RWPE2 (cell line): ENCODE results near the gene AP3S1.
A peak's percentile ranks its signal among the peaks of the same experiment; 100 is the strongest.

Source experiments
- ATAC-seq: fragments of 200-7000 bp; cut with Tn5 transposase; 3 replicates; pipeline ENCODE4 v1.9.1; 2021; ENCODE audit warnings: low read depth
- DNase-seq: peaks from one replicate; pipeline ENCODE4 v3.0.0-alpha.2; 2020; ENCODE audit warnings: low spot score
- H3K27ac ChIP-seq: fragments of 450-650 bp; 2 replicates; pipeline ENCODE4 v1.5.1; 2017; ENCODE audit warnings: mild to moderate bottlenecking; ENCODE audit not compliant: poor library complexity, severe bottlenecking
- H3K27me3 ChIP-seq: fragments of 250-450 bp; sonication (Bioruptor Pico); 2 replicates; pipeline ENCODE4 v1.5.1; 2021; ENCODE audit warnings: mild to moderate bottlenecking, moderate library complexity; ENCODE audit not compliant: insufficient read depth, poor library complexity, severe bottlenecking
- H3K36me3 ChIP-seq: fragments of 250-450 bp; sonication (Bioruptor Pico); 2 replicates; pipeline ENCODE4 v1.5.1; 2020; ENCODE audit warnings: low read depth, mild to moderate bottlenecking, moderate library complexity
- H3K4me1 ChIP-seq: fragments of 250-450 bp; sonication (Bioruptor Pico); 2 replicates; pipeline ENCODE4 v1.5.1; 2021; ENCODE audit warnings: mild to moderate bottlenecking, moderate library complexity; ENCODE audit not compliant: insufficient read depth, poor library complexity, severe bottlenecking
- H3K4me3 ChIP-seq: fragments of 250-450 bp; sonication (Bioruptor Pico); 2 replicates; pipeline ENCODE4 v1.5.1; 2021; ENCODE audit warnings: mild to moderate bottlenecking, moderate library complexity; ENCODE audit not compliant: severe bottlenecking
- H3K9me3 ChIP-seq: fragments of 250-450 bp; sonication (Bioruptor Pico); 2 replicates; pipeline ENCODE4 v1.5.1; 2021; ENCODE audit warnings: mild to moderate bottlenecking, moderate library complexity; ENCODE audit not compliant: severe bottlenecking
- TF ChIP-seq, protein P1 (sequence below): fragments of 450-650 bp; IDR thresholded peaks from one replicate; pipeline ENCODE4 v1.5.1; 2017; ENCODE audit warnings: mild to moderate bottlenecking, moderate library complexity; ENCODE audit not compliant: poor library complexity, severe bottlenecking

AP3S1 gene

DNA sequence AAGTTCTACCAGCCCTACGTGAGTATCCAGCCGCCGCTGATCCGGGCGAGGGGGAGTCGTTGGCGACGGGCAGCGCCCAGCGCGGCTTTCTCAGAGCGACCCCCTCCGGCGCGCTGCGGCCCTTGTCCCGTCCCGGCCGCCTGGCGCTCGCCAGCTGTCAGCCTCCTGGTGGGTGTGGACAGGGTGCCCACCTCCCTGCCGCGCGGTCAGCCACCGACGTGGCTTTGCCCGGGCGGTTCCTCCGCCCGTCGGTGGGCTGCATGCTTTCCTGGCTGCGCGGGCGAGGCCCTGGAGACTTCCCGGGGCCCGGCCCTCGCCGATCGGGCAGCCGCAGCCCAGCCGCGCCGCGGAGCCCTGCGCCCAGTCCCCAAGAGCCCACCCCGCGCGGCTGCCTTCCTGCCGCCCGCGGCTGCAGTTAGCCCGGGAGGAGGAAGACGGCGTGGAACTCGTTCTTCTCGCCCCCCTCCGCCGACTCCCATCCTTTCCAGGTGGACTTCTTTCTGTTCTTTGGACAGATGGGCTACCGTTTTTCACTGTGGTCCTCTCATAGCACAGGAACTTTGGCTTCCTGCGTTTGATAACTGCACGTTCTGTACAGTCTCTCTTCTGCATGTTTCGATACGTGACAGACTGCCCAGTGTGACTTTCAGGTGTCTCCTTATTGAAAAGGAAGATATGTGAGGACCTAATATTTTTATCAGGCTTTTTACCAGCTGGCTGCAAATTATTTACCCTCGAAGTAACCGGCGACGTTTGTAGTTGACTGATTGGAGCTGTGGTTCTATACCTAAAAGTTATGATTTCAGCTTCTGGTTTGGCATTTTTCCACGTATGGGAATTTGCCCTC lies 577 bp downstream of the AP3S1 start:
- H3K9me3 ChIP-seq: no peaks in the 10 kb centered on the region
- H3K36me3 ChIP-seq: peaks cover 19% of the 10 kb centered on the region
- TF ChIP-seq, protein P1, sequence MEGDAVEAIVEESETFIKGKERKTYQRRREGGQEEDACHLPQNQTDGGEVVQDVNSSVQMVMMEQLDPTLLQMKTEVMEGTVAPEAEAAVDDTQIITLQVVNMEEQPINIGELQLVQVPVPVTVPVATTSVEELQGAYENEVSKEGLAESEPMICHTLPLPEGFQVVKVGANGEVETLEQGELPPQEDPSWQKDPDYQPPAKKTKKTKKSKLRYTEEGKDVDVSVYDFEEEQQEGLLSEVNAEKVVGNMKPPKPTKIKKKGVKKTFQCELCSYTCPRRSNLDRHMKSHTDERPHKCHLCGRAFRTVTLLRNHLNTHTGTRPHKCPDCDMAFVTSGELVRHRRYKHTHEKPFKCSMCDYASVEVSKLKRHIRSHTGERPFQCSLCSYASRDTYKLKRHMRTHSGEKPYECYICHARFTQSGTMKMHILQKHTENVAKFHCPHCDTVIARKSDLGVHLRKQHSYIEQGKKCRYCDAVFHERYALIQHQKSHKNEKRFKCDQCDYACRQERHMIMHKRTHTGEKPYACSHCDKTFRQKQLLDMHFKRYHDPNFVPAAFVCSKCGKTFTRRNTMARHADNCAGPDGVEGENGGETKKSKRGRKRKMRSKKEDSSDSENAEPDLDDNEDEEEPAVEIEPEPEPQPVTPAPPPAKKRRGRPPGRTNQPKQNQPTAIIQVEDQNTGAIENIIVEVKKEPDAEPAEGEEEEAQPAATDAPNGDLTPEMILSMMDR: peak; percentile 55
- H3K27me3 ChIP-seq: no peaks in the 10 kb centered on the region
- H3K4me1 ChIP-seq: peaks cover 28% of the 10 kb centered on the region
- peak overlapping the region; percentile 76 for H3K27ac ChIP-seq
- H3K4me3 ChIP-seq: peak overlapping the region; percentile 89
- ATAC-seq (peak; percentile 60), DNase-seq (no peak)

DNA sequence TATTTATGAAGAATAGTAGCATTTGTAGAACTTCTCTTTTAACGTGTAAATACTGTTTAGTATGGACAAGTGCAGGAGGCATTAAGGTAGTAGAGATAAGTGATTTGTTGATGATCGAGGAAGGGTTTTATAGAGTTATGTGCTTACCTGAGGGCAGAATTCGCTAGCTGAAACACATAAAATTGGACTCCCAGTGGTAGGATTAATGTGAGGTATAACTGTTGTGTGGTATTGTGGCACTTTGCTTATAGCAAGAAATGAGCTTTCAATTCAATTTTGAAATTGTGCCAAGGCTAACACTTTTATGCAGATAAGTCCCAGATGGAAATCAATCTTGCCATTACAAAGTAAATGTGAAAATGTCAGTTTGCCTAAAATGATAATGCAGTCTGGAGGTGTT lies 1.2 kb downstream of the AP3S1 start:
- Histone ChIP-seq H3K27me3 (no peaks in the 10 kb centered on the region), H3K4me1 (peaks cover 33% of the 10 kb centered on the region), H3K36me3 (peaks cover 13% of the 10 kb centered on the region), H3K4me3 (peak overlapping the region; percentile 89), H3K9me3 (no peaks in the 10 kb centered on the region), H3K27ac (peak overlapping the region; percentile 76)
- DNase-seq: no peak
- TF ChIP-seq, protein P1: no peak
- no peak for ATAC-seq

DNA sequence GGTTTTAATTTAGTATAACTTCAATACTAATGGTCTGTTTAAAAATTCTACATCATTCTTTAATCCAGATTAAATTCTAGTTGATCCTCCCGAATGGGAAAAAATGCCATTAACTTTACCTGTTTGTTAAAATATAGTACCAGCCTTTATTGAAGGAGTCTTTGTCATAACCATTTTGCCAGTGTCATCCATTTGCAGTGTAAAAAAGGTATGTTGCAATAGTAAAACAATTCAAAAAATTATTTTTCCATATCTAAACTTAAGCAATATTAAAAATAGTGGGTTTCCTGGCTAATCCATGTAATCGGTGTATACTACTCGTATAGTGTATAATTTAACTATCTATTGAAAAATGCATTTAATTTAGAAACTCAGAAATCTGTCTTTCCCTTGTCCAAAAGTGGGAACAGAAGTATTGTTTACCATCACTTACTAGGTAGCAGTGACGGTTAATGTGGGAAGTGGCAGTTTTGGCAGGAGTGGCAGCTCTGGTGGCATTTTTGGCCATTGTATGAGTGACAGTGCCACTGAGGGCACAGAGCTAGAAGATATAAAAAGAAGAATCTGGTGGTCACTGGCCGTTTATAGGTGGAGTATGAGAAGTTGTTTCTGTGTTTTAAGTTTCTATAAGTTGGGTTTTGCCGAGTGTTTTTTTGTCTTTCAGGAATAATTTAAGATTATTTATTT lies 1.9 kb downstream of the AP3S1 start:
- no peak for ATAC-seq
- Histone ChIP-seq H3K27ac (no peak overlapping the region), H3K27me3 (no peaks in the 10 kb centered on the region), H3K36me3 (peaks cover 6% of the 10 kb centered on the region), H3K4me1 (peaks cover 29% of the 10 kb centered on the region), H3K9me3 (no peaks in the 10 kb centered on the region), H3K4me3 (peak overlapping the region; percentile 89)
- TF ChIP-seq, protein P1: no peak
- DNase-seq: no peak

DNA sequence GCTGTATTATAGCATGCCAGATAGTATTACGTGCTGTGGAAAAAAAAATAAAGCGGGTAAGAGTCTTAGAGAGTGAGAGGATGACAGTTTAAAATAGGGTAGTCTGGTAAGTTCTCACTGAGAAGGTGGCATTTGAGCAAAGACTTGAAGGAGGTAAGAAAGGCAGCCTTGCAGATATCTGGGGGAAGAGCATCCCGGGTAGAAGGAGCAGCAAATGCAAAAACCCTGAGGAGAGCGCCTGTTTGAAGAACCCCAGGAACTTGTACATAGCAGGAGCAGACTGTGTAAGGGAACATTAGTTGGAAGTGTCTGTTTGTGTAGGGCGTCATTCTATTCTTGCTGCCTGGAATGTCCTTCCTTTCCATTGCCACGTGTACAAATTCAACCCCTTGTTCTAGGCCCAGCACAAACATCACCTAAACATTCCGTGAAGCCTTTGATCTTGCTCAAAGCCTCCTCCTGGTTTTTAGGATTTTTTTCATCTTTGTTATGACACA lies 2.6 kb downstream of the AP3S1 start:
- Histone ChIP-seq H3K4me1 (peaks cover 24% of the 10 kb centered on the region), H3K36me3 (peaks cover 3% of the 10 kb centered on the region), H3K27me3 (no peaks in the 10 kb centered on the region), H3K9me3 (no peaks in the 10 kb centered on the region), H3K4me3 (no peak overlapping the region), H3K27ac (no peak overlapping the region)
- TF ChIP-seq, protein P1: no peak
- DNase-seq (no peak), ATAC-seq (no peak)
